ENCODE results near the gene CACNB4. TPM values are rescaled to one million over a fixed set of nuclear protein-coding genes. Genes with fewer than 3 reads are reported as not detected.
A peak's percentile ranks its signal among the peaks of the same experiment; 100 is the strongest.

The CACNB4 gene
- 0.24 and 0.34 TPM in 2 replicates for polyA plus RNA-seq (2013)

DNA sequence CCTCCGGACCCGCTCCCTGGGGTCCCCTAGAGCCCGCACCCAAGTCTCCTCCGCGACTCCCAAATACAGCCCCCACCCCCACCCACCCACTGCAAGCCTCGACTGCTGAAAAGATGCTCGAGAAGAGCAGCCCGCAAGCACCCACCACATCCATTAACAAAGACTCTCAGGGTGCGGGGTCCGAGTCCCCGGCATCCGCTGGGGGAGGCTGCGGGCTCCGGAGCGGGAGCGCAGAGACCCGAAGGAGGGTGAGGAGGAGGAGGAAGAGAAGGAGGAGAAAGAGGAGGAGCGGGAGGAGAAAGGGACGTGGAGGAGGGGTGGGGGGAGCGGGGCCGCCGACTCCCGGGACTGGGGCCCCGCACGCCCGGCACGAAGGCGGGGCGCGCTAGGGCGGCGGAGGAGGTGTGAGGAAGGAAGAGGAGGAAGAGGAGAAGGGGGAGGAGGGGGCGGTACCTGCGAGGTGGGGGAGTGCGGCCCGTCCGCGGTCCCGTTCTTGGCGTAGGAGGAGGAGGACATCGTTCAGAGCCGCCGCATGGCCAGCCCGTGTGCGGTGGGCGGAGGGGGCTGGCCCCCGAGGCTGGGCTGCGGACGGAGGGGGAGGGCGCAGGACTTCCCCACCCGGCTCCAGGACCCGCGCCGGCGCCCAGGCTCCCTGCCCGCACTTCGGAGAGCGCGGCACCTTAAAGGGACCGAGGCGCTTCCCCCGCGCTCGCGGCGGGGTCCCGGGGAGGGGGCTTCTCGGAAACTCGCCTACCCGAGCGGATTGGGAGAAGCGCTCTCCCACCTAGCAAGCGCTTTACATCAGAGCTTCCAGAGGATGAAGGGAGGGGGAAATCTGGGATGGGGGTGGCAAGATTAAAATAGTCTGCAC is at the start of gene CACNB4:
Gene CACNB4 (minus strand): TSS at position 549 of the 871 bp plus-strand sequence.
- peaks cover 27% of the 10 kb centered on the region for H3K27me3 ChIP-seq (ENCODE audit: insufficient read depth, low read length)
- no peaks in the 10 kb centered on the region for H3K79me1 ChIP-seq (ENCODE audit: low read length)
- H3K4me3 ChIP-seq (ENCODE audit: low read depth, low read length) = peak within 1 kb of the TSS; percentile 63
- H4K8ac ChIP-seq (ENCODE audit: low read depth, low read length) = no peak within 1 kb of the TSS
- H3K4ac ChIP-seq (ENCODE audit: low read depth, low read length) = no peak within 1 kb of the TSS
- H2AFZ ChIP-seq (ENCODE audit: insufficient read depth, low read length, poor library complexity) = peak within 1 kb of the TSS; percentile 2
- H3K9ac ChIP-seq (ENCODE audit: low read length) = no peak within 1 kb of the TSS
- no peak within 1 kb of the TSS for H4K91ac ChIP-seq (ENCODE audit: low read depth, low read length)
- no peak within 1 kb of the TSS for H3K18ac ChIP-seq (ENCODE audit: low read length)
- no peak within 1 kb of the TSS for H2BK5ac ChIP-seq (ENCODE audit: low read depth, low read length, poor library complexity)
- H3K4me2 ChIP-seq (ENCODE audit: low read length) = peak within 1 kb of the TSS; percentile 94
- no peak for DNase-seq
- peaks cover 3% of the 10 kb centered on the region for H3K9me3 ChIP-seq (ENCODE audit: insufficient read depth, low read depth, low read length)
- no peak within 1 kb of the TSS for H2BK120ac ChIP-seq (ENCODE audit: insufficient read depth, low read length, poor library complexity)
- no peaks in the 10 kb centered on the region for H3K36me3 ChIP-seq (ENCODE audit: control insufficient read depth in 1 of 2, insufficient read depth in 2 of 2, low read length in 2 of 2)
- H2AK5ac ChIP-seq (ENCODE audit: low read length) = no peak within 1 kb of the TSS
- no peaks in the 10 kb centered on the region for H3K79me2 ChIP-seq (ENCODE audit: control insufficient read depth, insufficient read depth, low read length, poor library complexity)
- WGBS (ENCODE audit: extremely low coverage, insufficient coverage, insufficient read length) = no CpG with 5 or more reads among the region's 73 CpGs
- no peak within 1 kb of the TSS for H3K23ac ChIP-seq (ENCODE audit: low read length)
- H3K4me1 ChIP-seq (ENCODE audit: control insufficient read depth in 1 of 2, insufficient read depth in 2 of 2, low read length in 2 of 2) = peaks cover 9 to 17% of the 10 kb centered on the region in 2 experiments
- no peak within 1 kb of the TSS for H3K14ac ChIP-seq (ENCODE audit: low read length)
- H4K12ac ChIP-seq (ENCODE audit: low read depth, low read length) = no peak within 1 kb of the TSS
- H3K27ac ChIP-seq (ENCODE audit: low read depth, low read length) = no peak within 1 kb of the TSS
- H2BK12ac ChIP-seq (ENCODE audit: low read length) = no peak within 1 kb of the TSS

DNA sequence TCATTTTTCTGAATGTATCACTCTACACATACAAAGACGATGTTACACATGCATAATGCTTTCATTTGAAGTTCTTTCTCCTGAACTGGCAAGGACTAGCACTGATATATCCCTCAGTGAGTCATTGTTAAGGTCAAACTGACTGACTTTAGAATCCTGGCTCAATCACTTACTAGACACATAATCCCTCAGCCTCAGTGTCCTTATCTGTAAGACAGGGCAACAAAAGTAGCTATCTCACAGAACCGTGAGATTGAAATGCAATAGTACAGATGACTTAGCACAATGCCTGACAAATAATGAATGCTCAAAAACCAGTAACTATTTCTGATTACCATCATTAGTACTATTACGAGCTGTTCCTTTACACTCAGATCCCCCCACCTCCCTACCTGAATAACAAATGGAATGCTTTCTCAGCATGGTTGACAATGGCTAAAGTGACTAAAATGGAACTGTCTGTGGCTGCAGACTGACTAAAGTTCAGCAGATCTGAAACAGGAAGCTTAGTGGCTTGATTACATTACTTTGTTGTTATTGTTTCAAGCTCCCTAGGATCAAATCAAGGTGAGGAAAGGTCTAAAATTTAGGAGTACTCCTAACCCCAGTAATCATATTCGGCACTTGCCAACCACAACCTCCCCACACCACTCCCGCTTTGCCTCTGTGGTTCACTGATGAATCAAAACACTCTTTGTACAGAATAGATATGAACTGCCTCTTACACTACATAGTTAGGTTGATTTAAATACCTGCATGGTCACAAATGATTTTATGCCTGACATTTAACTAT is 35.8 kb upstream of the CACNB4 start:
- H3K4ac ChIP-seq (ENCODE audit: low read depth, low read length) = no peak overlapping the region
- H3K23ac ChIP-seq (ENCODE audit: low read length) = no peak overlapping the region
- H3K4me3 ChIP-seq (ENCODE audit: low read depth, low read length) = no peak overlapping the region
- no peak overlapping the region for H2BK5ac ChIP-seq (ENCODE audit: low read depth, low read length, poor library complexity)
- DNase-seq = no peak
- H3K79me1 ChIP-seq (ENCODE audit: low read length) = no peaks in the 10 kb centered on the region
- no peak overlapping the region for H2AFZ ChIP-seq (ENCODE audit: insufficient read depth, low read length, poor library complexity)
- no peaks in the 10 kb centered on the region for H3K4me1 ChIP-seq (ENCODE audit: control insufficient read depth in 1 of 2, insufficient read depth in 2 of 2, low read length in 2 of 2)
- H2BK120ac ChIP-seq (ENCODE audit: insufficient read depth, low read length, poor library complexity) = no peak overlapping the region
- H4K12ac ChIP-seq (ENCODE audit: low read depth, low read length) = no peak overlapping the region
- H4K91ac ChIP-seq (ENCODE audit: low read depth, low read length) = no peak overlapping the region
- WGBS (ENCODE audit: extremely low coverage, insufficient coverage, insufficient read length) = no CpG with 5 or more reads among the region's 5 CpGs
- no peak overlapping the region for H4K8ac ChIP-seq (ENCODE audit: low read depth, low read length)
- H3K27ac ChIP-seq (ENCODE audit: low read depth, low read length) = no peak overlapping the region
- H3K4me2 ChIP-seq (ENCODE audit: low read length) = no peak overlapping the region
- H2AK5ac ChIP-seq (ENCODE audit: low read length) = no peak overlapping the region
- no peak overlapping the region for H2BK12ac ChIP-seq (ENCODE audit: low read length)
- H3K9ac ChIP-seq (ENCODE audit: low read length) = no peak overlapping the region
- H3K18ac ChIP-seq (ENCODE audit: low read length) = no peak overlapping the region
- no peaks in the 10 kb centered on the region for H3K9me3 ChIP-seq (ENCODE audit: insufficient read depth, low read depth, low read length)
- H3K27me3 ChIP-seq (ENCODE audit: insufficient read depth, low read length) = no peaks in the 10 kb centered on the region
- no peaks in the 10 kb centered on the region for H3K36me3 ChIP-seq (ENCODE audit: control insufficient read depth in 1 of 2, insufficient read depth in 2 of 2, low read length in 2 of 2)
- H3K79me2 ChIP-seq (ENCODE audit: control insufficient read depth, insufficient read depth, low read length, poor library complexity) = no peaks in the 10 kb centered on the region
- H3K14ac ChIP-seq (ENCODE audit: low read length) = no peak overlapping the region

DNA sequence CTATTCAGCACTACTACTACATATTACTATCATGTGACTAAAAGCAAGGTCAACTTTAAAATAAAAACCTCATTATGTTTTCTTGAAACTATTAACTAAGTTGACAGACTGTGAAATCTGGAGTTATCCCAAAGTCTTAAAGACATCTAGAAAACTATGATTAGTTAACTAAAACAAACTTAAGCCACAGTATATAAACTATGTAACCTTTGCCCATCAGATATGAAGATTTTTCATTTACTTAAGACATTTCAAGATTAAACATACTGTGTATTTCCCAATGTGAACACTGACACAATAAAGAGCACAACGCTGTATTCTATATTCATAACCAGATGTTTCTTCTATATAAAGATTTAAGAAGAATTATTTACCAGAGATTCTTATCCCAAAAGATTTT is 33.5 kb upstream of the CACNB4 start:
- Histone ChIP-seq H3K23ac (ENCODE audit: low read length) (no peak overlapping the region), H4K8ac (ENCODE audit: low read depth, low read length) (no peak overlapping the region), H3K4me2 (ENCODE audit: low read length) (no peak overlapping the region), H3K18ac (ENCODE audit: low read length) (no peak overlapping the region), H3K36me3 (ENCODE audit: control insufficient read depth in 1 of 2, insufficient read depth in 2 of 2, low read length in 2 of 2) (peaks cover 1 to 2% of the 10 kb centered on the region in 2 experiments), H4K12ac (ENCODE audit: low read depth, low read length) (no peak overlapping the region), H2BK12ac (ENCODE audit: low read length) (no peak overlapping the region), H2AK5ac (ENCODE audit: low read length) (no peak overlapping the region), H3K9ac (ENCODE audit: low read length) (no peak overlapping the region), H3K4me3 (ENCODE audit: low read depth, low read length) (no peak overlapping the region), H3K4me1 (ENCODE audit: control insufficient read depth in 1 of 2, insufficient read depth in 2 of 2, low read length in 2 of 2) (no peaks in the 10 kb centered on the region), H3K79me2 (ENCODE audit: control insufficient read depth, insufficient read depth, low read length, poor library complexity) (no peaks in the 10 kb centered on the region), H3K27me3 (ENCODE audit: insufficient read depth, low read length) (no peaks in the 10 kb centered on the region), H2BK5ac (ENCODE audit: low read depth, low read length, poor library complexity) (no peak overlapping the region), H3K27ac (ENCODE audit: low read depth, low read length) (no peak overlapping the region), H2BK120ac (ENCODE audit: insufficient read depth, low read length, poor library complexity) (no peak overlapping the region), H2AFZ (ENCODE audit: insufficient read depth, low read length, poor library complexity) (no peak overlapping the region), H4K91ac (ENCODE audit: low read depth, low read length) (no peak overlapping the region), H3K79me1 (ENCODE audit: low read length) (no peaks in the 10 kb centered on the region), H3K14ac (ENCODE audit: low read length) (no peak overlapping the region), H3K4ac (ENCODE audit: low read depth, low read length) (no peak overlapping the region), H3K9me3 (ENCODE audit: insufficient read depth, low read depth, low read length) (no peaks in the 10 kb centered on the region)
- DNase-seq = no peak
- no CpG with 5 or more reads among the region's 1 CpG for WGBS (ENCODE audit: extremely low coverage, insufficient coverage, insufficient read length)

- no peak overlapping the region for H3K14ac ChIP-seq (ENCODE audit: low read length)
- DNase-seq = no peak
- no peaks in the 10 kb centered on the region for H3K79me2 ChIP-seq (ENCODE audit: control insufficient read depth, insufficient read depth, low read length, poor library complexity)
- H4K12ac ChIP-seq (ENCODE audit: low read depth, low read length) = no peak overlapping the region
- H3K27ac ChIP-seq (ENCODE audit: low read depth, low read length) = no peak overlapping the region
- H3K4ac ChIP-seq (ENCODE audit: low read depth, low read length) = no peak overlapping the region
- H3K9me3 ChIP-seq (ENCODE audit: insufficient read depth, low read depth, low read length) = no peaks in the 10 kb centered on the region
- H3K18ac ChIP-seq (ENCODE audit: low read length) = no peak overlapping the region
- H3K79me1 ChIP-seq (ENCODE audit: low read length) = no peaks in the 10 kb centered on the region
- H2BK5ac ChIP-seq (ENCODE audit: low read depth, low read length, poor library complexity) = no peak overlapping the region
- H3K4me3 ChIP-seq (ENCODE audit: low read depth, low read length) = no peak overlapping the region
- no peak overlapping the region for H4K91ac ChIP-seq (ENCODE audit: low read depth, low read length)
- H3K27me3 ChIP-seq (ENCODE audit: insufficient read depth, low read length) = no peaks in the 10 kb centered on the region
- no peak overlapping the region for H2AFZ ChIP-seq (ENCODE audit: insufficient read depth, low read length, poor library complexity)
- no peak overlapping the region for H2BK12ac ChIP-seq (ENCODE audit: low read length)
- no peak overlapping the region for H2BK120ac ChIP-seq (ENCODE audit: insufficient read depth, low read length, poor library complexity)
- no peak overlapping the region for H4K8ac ChIP-seq (ENCODE audit: low read depth, low read length)
- H3K23ac ChIP-seq (ENCODE audit: low read length) = no peak overlapping the region
- H2AK5ac ChIP-seq (ENCODE audit: low read length) = no peak overlapping the region
- no peaks in the 10 kb centered on the region for H3K4me1 ChIP-seq (ENCODE audit: control insufficient read depth in 1 of 2, insufficient read depth in 2 of 2, low read length in 2 of 2)
- H3K36me3 ChIP-seq (ENCODE audit: control insufficient read depth in 1 of 2, insufficient read depth in 2 of 2, low read length in 2 of 2) = peaks cover 6 to 8% of the 10 kb centered on the region in 2 experiments
- H3K9ac ChIP-seq (ENCODE audit: low read length) = no peak overlapping the region
- no peak overlapping the region for H3K4me2 ChIP-seq (ENCODE audit: low read length)
These were observed 28.8 kb upstream of the CACNB4 start for GRCh38 chr2:152127628-152128027.
